HG03064 (cell line): ENCODE data around the gene MBD2.
A peak's percentile ranks its signal among the peaks of the same experiment; 100 is the strongest.
"Not testable (repeated sequence)": the region's sequence is repeated elsewhere in the genome, so short reads cannot be mapped to it uniquely, and the experiment has no call there.

Source experiments
- ATAC-seq: cut with Tn5 transposase; IDR thresholded peaks from one replicate; pipeline ENCODE4 v1.9.1; 2021; ENCODE audit warnings: low read depth; ENCODE audit not compliant: unreplicated experiment

MBD2 gene

GRCh38 chr18:54155412-54155811 is 69.1 kb downstream of the MBD2 start:
- no peak for ATAC-seq

GRCh38 chr18:54154231-54154630 is 70.2 kb downstream of the MBD2 start:
- ATAC-seq, result no peak

DNA sequence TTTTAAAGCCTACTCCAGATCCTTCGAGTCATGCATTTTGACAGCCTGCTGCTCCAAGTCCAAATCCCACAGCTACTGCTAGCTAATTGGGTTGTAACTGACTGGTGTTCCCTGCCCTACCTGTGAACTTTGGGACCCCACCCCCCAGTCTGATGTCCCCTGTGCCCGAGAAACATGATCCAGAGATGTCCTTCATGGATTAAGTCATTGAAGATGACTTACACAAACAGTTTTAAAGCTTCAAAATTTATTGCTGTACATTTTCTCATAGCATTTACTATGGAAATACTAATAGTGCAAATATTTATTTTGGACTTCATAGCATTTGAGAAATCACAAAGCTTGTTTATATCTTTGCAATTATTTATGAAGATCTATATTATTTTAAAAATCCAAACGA is 73.1 kb downstream of the MBD2 start:
- ATAC-seq, result no peak

DNA sequence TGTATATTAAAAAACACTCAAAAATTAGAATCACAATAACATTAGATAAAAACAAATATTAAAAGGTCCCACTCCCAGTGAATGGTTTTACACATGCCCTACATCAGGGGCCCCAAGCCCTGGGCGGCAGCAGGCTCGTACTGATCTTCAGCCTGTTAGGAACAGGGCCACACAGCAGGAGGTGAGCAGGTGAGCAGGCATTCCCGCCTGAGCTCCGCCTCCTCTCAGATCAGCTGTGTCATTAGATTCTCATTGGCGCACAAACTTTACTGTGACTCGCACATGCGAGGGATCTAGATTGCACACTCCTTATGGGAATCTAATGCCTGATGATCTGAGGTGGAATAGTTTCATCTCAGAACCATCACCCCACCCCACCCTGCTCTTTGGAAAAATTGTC is 74.2 kb downstream of the MBD2 start:
- ATAC-seq, result no peak

DNA sequence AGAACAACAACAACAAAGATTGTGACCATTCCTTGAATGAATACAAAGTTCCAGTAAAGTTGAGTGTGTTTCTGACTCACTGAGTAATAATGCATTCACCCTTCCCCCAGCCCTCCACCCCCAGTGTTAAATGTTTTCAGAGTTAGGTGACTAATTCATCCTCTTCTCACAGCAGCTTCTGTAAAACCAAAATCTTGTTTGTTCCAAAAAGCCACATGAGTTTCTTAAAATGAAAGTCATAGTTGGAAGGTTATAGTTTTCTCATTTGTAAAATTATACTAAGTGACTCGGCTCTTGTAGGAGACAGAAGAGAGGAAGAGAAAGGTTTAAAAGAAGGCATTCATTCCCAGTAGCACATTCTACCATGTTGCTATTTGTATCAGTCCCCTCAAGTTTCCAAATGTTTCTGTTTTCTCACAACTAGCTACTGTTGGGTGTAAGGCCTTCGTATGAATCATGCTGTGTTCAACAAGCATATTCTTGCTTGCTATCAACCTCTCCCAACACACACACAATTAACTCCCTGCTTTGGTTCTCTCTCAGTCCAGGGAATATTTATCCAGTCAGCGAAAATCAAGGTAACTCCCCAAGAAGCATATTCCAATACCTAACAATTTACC is 75.3 kb downstream of the MBD2 start:
- peak; percentile 46 for ATAC-seq

DNA sequence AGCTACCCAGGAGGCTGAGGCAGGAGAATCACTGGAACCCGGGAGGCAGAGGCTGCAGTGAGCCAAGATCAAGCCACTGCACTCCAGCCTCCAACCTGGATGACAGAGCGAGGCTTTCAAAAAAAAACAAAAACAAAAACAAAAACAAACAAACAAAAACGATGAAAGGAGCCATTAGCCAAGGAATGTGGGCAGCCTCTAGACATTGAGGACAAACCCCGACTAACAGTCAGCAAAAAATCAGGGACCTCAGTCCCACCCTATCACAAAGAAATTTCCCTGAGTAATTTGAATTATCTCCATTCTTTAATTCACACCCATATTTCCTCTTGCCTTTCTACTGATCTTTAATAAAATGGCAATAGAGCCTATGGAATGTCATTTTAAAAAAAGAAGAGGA is 75.8 kb downstream of the MBD2 start:
- no peak for ATAC-seq

GRCh38 chr18:54148151-54148550 is 76.3 kb downstream of the MBD2 start:
- ATAC-seq, result no peak

DNA sequence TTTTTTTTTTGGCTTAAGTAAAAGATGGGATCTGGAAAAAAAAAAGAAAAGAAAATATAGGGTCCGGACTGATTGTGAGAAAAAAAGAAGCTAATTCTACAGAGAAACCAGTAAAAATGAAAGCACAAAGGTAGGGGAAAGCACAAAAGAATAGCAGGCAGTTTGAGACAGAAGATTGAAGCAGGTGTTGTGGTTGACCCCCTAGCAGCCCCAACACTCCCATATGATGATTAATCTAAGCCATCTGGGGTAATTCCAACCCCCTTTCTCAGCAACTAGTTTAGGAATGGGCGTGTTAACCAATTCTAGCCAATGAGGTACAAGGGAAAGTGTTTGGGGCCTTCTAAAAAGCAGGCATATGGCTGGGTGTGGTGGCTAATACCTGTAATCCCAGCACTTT is 77.0 kb downstream of the MBD2 start:
- ATAC-seq, result peak; percentile 70

- ATAC-seq, result no peak
These were observed 83.3 kb downstream of the MBD2 start for GRCh38 chr18:54141041-54141608.

GRCh38 chr18:54140641-54141040 is 83.8 kb downstream of the MBD2 start:
- ATAC-seq, result no peak

GRCh38 chr18:54135216-54135615 is 89.3 kb downstream of the MBD2 start:
- no peak for ATAC-seq

- no peak for ATAC-seq
These were observed 90.4 kb downstream of the MBD2 start for GRCh38 chr18:54134053-54134452.

- no peak for ATAC-seq
These were observed 93.8 kb downstream of the MBD2 start for GRCh38 chr18:54130631-54131030.

GRCh38 chr18:54130177-54130576 is 94.3 kb downstream of the MBD2 start:
- ATAC-seq, result no peak

GRCh38 chr18:54129448-54130067 is 94.9 kb downstream of the MBD2 start:
- ATAC-seq, result peak; percentile 82

GRCh38 chr18:54127759-54128378 is 96.6 kb downstream of the MBD2 start:
- ATAC-seq, result peak; percentile 64

DNA sequence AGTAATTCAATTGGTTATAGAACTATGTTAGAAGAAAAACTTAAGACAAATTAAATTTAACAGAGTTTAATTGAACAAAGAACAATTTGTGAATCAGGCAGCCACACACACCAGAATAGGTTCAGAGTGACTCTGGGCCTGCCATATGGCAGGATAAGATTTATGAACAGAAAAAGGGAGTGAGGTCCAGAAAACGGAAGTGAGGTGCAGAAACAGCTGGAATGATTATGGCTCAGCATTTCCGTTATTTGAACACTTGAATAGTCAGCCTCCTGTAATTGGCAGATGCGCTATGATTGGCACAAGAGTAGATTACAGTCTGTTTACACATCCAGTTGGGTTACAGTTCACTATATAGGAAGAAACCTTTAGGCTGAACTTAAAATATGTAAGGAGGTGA is 99.0 kb downstream of the MBD2 start:
- ATAC-seq, result no peak

DNA sequence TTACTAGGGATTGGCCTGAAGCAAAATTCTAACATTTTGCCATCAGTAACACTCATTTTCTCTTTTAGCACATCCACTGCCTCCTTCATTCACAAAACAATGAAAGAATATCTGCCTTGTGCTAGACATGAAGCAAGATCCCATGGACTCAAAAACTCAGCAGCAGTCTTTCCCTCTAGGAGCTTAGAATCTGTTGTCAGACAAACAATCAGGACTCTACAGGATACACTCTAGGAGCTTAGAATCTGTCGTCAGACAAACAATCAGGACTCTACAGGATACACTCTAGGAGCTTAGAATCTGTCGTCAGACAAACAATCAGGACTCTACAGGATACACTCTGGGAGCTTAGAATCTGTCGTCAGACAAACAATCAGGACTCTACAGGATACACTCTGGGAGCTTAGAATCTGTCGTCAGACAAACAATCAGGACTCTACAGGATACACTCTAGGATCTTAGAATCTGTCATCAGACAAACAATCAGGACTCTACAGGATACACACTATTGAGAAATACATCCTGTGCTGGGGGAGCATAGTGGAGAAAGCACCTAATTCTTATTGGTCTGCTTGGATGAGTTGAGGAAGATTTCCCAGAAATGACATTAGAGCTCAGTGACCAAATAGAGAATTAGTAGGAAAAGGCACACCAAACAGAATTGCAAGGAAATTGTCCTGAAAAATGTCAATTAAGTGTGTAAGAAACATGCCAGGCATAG is 100.6 kb downstream of the MBD2 start:
- ATAC-seq, result not testable (repeated sequence)

GRCh38 chr18:54119524-54120019 is 104.9 kb downstream of the MBD2 start:
- peak; percentile 90 for ATAC-seq

- ATAC-seq, result no peak
These were observed 106.4 kb downstream of the MBD2 start for GRCh38 chr18:54117853-54118773.
